Measurements from ENCODE around the gene TNNI3. TPM values are rescaled to one million over a fixed set of nuclear protein-coding genes. Genes with fewer than 3 reads are reported as not detected.
A peak's percentile ranks its signal among the peaks of the same experiment; 100 is the strongest.
"Not testable (repeated sequence)": the region's sequence is repeated elsewhere in the genome, so short reads cannot be mapped to it uniquely, and the experiment has no call there.

Gene TNNI3
- polyA plus RNA-seq, 1 of the 3 experiments (the other 2 are of a cell fraction) = 11.4 TPM

GRCh38 chr19:55202199-55202598, 44.7 kb upstream of the TNNI3 start:
- DNase-seq; H3K9ac ChIP-seq; H3K4me2 ChIP-seq; H3K27me3 ChIP-seq (ENCODE audit: insufficient read depth); H3K9me2 ChIP-seq; H3F3A ChIP-seq (replicated peaks; ENCODE audit: insufficient read depth); H3K9me3 ChIP-seq; H3K36me3 ChIP-seq (replicated peaks in 1 of 2; ENCODE audit: control insufficient read depth in 1 of 2, insufficient read depth in 2 of 2, low read length in 1 of 2); H2AFZ ChIP-seq (ENCODE audit: low read depth); H3K27ac ChIP-seq (ENCODE audit: low read depth in 2 of 2, low read length in 1 of 2); H3K79me2 ChIP-seq (ENCODE audit: insufficient read depth); POLR2A ChIA-PET; H3K4me3 ChIP-seq (ENCODE audit: low read depth in 2 of 2, low read length in 1 of 2); H4K20me1 ChIP-seq (ENCODE audit: insufficient read depth); H3K4me1 ChIP-seq (ENCODE audit: control insufficient read depth in 1 of 2, insufficient read depth in 2 of 2, low read depth in 1 of 2, low read length in 1 of 2): not testable (repeated sequence)
- CTCF ChIA-PET = interaction anchor here (0.6 to 1.1 kb wide), 3 partner anchors 26 to 181 kb away, joined by 3 read pairs; partner anchors contain the start of genes DNAAF3 and TMEM86B
- WGBS (ENCODE audit: low lambda C conversion rate) = 76% methylated on average over 7 of the region's 10 CpGs

GRCh38 chr19:55199620-55200204, 42.2 kb upstream of the TNNI3 start:
- 58% methylated on average over 4 of the region's 5 CpGs for WGBS (ENCODE audit: low lambda C conversion rate)
- TF ChIP-seq EZH2phosphoT487 (IDR thresholded peaks at IDR 0.05; ENCODE audit: borderline replicate concordance, low read depth) = no peak
- Histone ChIP-seq H4K20me1 (ENCODE audit: insufficient read depth) (no peaks in the 10 kb centered on the region), H3F3A (replicated peaks; ENCODE audit: insufficient read depth) (no peaks in the 10 kb centered on the region), H3K27me3 (ENCODE audit: insufficient read depth) (no peaks in the 10 kb centered on the region), H3K9me2 (no peaks in the 10 kb centered on the region), H3K9ac (no peak overlapping the region), H2AFZ (ENCODE audit: low read depth) (no peak overlapping the region), H3K36me3 (replicated peaks in 1 of 2; ENCODE audit: control insufficient read depth in 1 of 2, insufficient read depth in 2 of 2, low read length in 1 of 2) (no peaks in the 10 kb centered on the region), H3K79me2 (ENCODE audit: insufficient read depth) (no peaks in the 10 kb centered on the region), H3K9me3 (no peaks in the 10 kb centered on the region), H3K4me1 (ENCODE audit: control insufficient read depth in 1 of 2, insufficient read depth in 2 of 2, low read depth in 1 of 2, low read length in 1 of 2) (no peaks in the 10 kb centered on the region), H3K27ac (ENCODE audit: low read depth in 2 of 2, low read length in 1 of 2) (no peak overlapping the region), H3K4me3 (ENCODE audit: low read depth in 2 of 2, low read length in 1 of 2) (no peak overlapping the region), H3K4me2 (no peak overlapping the region)
- no peak for DNase-seq
- POLR2A ChIA-PET = interaction anchor here (0.9 kb wide), 1 partner anchor 29 kb away, joined by 3 read pairs; no protein-coding TSS in a partner anchor
- CTCF ChIA-PET = no interaction called here

GRCh38 chr19:55198651-55199050, 41.1 kb upstream of the TNNI3 start:
- DNase-seq = no peak
- no peaks in the 10 kb centered on the region for H3K36me3 ChIP-seq (replicated peaks in 1 of 2; ENCODE audit: control insufficient read depth in 1 of 2, insufficient read depth in 2 of 2, low read length in 1 of 2)
- H2AFZ ChIP-seq (ENCODE audit: low read depth) = no peak overlapping the region
- no peaks in the 10 kb centered on the region for H3K4me1 ChIP-seq (ENCODE audit: control insufficient read depth in 1 of 2, insufficient read depth in 2 of 2, low read depth in 1 of 2, low read length in 1 of 2)
- no peaks in the 10 kb centered on the region for H3K27me3 ChIP-seq (ENCODE audit: insufficient read depth)
- no peak overlapping the region for H3K27ac ChIP-seq (ENCODE audit: low read depth in 2 of 2, low read length in 1 of 2)
- POLR2A ChIA-PET = interaction anchor here (1.5 kb wide), 1 partner anchor 8 kb away, joined by 4 read pairs; no protein-coding TSS in a partner anchor
- no peak overlapping the region for H3K4me3 ChIP-seq (ENCODE audit: low read depth in 2 of 2, low read length in 1 of 2)
- WGBS (ENCODE audit: low lambda C conversion rate) = 65% methylated on average over 5 of the region's 5 CpGs
- no peaks in the 10 kb centered on the region for H3K79me2 ChIP-seq (ENCODE audit: insufficient read depth)
- TF ChIP-seq GATA2 (CRISPR knock-in tag; IDR thresholded peaks at IDR 0.05) (no peak), MXI1 (IDR thresholded peaks at IDR 0.05; ENCODE audit: low read depth, low read length) (no peak), REST (IDR thresholded peaks at IDR 0.05; ENCODE audit: low read depth, low read length) (peak; percentile 92), CHD2 (IDR thresholded peaks at IDR 0.05; ENCODE audit: low read length, partially characterized antibody) (no peak), EP300 (IDR thresholded peaks at IDR 0.05; ENCODE audit: borderline replicate concordance in 1 of 2, low read depth in 1 of 2, low read length in 1 of 2) (no peak)
- H3K9me3 ChIP-seq = no peaks in the 10 kb centered on the region
- H4K20me1 ChIP-seq (ENCODE audit: insufficient read depth) = no peaks in the 10 kb centered on the region
- H3K9me2 ChIP-seq = no peaks in the 10 kb centered on the region
- CTCF ChIA-PET = interaction anchor here (1.4 kb wide), 1 partner anchor 269 kb away, joined by 4 read pairs; no protein-coding TSS in a partner anchor
- H3F3A ChIP-seq (replicated peaks; ENCODE audit: insufficient read depth) = no peaks in the 10 kb centered on the region
- no peak overlapping the region for H3K4me2 ChIP-seq
- no peak overlapping the region for H3K9ac ChIP-seq

Data from SK-N-SH (cell line).